ENCODE results near the gene ZNF620.
"Not testable (repeated sequence)": the region's sequence is repeated elsewhere in the genome, so short reads cannot be mapped to it uniquely, and the experiment has no call there.

The ZNF620 gene

DNA sequence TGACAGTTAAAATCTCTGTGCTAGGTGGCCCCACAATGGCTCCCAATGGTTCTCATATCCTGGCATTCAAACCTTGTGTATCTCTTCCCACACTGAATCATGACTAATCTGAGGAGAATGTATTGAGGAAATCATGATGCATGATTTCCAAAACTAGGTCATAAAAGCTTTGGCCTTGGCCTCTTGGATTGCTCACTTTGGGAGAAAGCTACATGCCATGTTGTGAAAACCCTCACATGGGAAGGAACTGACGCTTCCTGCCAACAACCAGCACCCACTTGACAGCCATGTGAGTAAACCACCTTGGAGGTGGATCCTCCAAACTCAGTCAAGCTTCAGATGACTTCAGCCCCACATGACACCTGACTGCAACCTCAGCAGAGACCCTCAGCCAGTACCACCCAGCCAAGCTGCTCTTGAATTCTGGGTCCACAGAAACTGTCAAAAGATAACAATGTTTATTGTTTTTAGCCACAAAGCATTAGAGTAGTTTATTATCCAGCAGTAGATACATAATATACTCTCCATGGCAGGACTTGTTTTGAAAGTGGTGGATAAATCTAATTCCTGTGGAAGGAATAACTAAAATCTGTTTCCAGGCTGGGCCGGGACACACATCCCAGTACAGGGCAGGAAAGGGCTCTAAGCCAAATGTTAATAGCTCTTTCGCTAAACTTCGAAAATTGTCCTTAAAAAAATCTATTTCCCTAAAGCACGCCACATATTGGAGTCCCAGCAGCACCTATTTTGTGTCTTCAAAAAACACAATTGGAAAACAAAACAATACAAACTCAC, 1.0 kb upstream of the ZNF620 start:
- no peak for DNase-seq

DNA sequence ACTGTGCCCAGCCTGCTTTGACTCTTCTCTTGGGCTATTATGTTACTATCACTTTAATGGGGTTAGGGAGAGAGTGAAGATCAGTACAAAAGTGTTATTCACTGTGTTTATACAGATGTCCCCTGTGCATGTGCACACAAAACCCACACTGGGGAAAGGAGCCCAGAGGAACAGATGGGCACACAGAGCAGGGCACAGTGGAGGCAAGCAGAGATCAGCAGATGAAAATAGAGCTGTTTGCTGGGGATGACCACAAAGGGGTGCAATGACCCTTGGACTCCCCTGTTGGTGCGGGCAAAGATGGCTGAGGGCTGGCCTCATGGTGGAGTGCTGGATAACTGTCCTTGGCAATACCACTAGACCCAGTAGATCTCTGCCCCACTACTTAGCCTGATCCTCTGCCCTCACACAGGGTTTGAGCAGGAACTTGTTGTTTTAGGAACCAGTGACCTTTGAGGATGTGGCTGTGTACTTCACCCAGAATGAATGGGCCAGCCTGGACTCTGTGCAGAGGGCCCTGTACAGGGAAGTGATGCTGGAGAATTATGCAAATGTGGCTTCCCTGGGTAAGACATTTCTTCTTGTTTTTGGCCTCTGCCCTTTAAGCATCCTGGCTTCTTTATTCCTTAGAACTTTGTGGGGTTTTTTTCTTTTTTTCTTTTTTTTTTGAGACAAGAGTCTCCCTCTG, 5.3 kb downstream of the ZNF620 start:
- no peak for DNase-seq

DNA sequence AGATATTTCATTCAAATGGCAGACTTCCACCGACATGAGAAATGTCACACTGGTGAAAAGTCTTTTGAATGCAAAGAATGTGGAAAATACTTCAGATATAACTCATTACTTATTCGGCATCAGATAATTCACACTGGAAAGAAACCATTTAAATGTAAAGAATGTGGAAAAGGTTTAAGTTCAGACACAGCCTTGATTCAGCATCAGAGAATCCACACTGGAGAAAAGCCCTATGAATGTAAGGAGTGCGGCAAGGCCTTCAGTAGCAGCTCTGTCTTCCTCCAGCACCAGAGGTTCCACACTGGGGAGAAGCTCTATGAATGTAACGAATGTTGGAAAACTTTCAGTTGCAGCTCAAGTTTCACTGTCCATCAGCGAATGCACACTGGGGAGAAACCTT, 10.4 kb downstream of the ZNF620 start:
- no peak for DNase-seq

DNA sequence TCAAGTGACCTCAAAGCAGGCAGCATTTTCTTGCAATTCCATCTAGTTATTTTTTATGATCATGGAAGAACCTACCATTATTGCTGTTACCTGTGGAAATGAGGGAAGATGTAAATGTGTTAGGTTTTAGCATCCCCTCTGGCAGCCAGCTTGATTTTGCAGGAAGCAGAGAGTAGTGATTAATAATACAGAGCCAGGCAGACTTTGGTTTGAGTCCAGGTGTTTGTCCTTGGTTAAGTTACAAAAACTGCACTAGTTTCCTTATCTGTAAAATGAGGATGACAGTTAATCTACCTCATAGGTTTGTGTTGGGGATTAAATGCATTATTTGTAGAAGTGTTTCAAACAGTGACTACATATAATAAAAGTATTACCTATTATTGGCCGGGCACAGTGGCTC, 12.2 kb downstream of the ZNF620 start:
- DNase-seq, result no peak

DNA sequence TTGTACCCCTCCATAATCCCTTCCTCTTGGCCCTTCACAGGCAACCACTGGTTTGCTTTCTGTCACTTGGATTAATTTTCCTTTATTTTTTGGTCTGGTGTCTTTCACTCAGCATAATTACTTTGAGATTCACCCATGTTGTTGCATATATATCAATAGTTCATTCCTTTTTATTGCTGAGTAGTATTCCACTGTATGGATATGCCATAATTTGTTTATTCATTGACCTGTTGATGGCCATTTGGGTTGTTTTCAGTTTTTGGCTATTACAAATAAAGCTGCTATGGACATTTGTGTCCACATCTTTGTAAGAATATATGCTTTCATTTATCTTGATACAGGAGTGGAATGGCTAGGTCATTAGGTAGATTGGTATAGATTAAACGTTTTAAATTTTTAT, 13.0 kb downstream of the ZNF620 start:
- no peak for DNase-seq

DNA sequence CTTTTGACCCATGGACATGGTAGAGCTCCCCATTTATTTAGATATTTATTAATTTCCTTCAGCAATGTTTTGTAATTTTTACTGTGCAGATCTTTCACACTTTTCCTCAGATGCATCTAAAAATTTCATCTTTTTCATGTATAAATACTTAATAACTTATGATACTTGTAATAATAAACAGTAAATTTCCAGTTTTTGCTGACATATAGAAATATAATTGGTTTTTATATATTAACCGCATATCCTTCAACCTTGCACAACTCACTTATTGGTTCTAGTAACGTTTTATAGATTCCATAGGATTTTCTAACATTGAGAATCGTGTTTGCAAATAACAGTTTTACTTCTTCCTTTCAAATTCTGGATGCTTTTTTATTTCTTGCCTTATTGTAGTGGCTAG, 15.4 kb downstream of the ZNF620 start:
- DNase-seq, result no peak

DNA sequence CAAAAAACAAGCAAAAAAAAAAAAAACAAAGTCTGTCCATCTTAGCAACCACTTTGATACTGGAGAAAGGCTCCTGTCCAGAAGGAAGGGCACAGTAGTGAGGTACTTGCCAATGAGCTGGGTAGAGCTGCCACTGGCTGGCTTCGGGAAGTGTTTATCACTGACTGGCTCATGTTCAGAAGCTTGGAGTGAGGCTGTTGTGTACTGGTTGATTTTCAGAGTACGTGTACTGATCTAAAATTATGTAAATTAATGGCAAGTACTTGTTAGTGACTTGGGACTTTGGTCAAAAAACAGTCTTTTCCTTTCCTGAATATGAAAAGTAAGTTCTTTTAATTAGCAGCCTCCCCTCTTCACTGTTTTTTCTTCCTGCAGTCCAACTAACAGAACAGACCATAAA, 17.9 kb downstream of the ZNF620 start:
- no peak for DNase-seq

DNA sequence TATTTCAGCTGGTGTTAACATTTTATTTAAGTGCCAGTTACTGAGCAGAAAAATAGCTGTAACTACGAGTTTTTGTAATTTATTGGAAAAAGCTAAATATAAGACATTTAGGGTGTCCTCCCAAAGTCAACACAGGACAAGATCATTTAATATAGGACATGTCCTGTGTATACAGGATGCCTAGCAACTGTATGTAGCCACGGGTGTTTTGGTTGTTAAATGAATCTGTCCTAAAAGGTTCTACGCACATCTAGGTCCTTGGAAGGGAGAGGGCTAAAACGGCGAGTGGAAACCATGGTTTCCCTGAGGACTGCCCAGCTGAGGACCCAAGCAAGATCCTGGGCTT, 18.4 kb downstream of the ZNF620 start:
- DNase-seq, result no peak

DNA sequence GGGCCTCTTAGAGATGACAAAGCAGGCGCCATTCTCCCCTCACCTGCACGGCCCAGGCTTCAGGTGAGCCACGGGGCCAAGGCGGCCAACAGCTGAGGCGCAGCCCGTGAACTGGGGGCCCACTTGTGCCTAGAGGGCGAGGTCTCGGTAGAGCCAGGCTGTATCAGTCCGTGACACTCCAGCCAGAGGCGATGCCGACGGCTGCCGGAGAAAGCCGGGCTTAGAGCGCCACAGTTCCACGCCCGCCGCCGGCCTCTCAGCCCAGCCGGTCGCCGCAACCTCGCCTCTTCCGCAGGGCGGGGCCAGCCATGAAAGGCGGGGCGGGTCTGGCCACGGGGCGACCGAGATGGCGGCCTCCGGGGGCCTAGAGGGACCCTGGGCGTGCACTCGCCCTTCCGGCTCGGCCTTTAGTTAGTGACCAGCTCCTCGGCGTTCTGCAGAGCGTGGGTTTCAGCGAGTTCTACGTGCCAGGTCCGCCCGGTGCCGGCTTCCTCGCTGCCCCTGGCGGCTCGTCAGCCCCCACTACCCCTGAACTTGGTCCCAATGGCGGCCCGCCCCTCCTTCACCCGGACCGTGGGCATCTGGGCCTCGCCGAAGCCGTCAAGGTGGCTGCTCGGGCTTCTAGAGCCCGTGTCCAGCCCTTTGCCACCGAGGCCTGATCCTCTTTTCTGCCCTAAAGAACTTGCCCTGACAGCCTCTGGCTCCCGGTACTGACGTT, 18.9 kb downstream of the ZNF620 start, which contains the start of gene ZNF621:
Gene ZNF621, plus strand, starts transcription at position 393 of the 718 bp plus-strand sequence. CDS start 881 bp downstream, outside the sequence.
- peak; percentile 41 to 76 for DNase-seq

DNA sequence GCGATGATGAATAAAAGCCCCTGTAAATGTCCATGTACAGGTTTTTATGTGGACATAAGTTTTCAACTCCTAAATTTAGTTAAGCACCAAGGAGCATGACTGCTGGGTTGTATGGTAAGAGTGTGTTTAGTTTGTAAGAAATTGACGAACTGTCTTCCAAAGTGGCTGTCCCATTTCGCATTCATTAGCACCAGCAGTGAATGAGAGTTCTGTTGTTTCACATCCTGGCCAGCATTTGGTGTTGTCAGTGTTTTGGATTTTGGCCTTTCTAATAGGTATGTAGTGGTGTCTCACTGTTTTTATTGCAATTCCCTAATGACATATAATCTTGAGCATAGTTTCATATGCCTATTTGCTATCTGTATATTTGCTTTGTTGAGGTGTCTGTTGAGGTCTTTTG, 22.6 kb downstream of the ZNF620 start:
- no peak for DNase-seq

DNA sequence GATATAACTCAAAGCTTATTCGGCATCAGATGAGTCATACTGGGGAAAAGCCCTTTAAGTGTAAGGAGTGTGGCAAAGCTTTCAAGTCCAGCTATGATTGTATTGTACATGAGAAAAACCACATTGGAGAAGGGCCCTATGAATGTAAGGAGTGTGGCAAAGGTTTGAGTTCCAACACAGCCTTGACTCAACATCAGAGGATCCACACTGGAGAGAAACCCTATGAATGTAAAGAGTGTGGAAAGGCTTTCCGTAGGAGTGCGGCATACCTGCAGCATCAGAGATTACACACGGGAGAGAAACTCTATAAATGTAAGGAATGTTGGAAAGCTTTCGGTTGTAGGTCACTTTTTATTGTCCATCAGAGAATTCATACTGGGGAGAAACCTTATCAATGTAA, 26.4 kb downstream of the ZNF620 start:
- DNase-seq, result no peak

DNA sequence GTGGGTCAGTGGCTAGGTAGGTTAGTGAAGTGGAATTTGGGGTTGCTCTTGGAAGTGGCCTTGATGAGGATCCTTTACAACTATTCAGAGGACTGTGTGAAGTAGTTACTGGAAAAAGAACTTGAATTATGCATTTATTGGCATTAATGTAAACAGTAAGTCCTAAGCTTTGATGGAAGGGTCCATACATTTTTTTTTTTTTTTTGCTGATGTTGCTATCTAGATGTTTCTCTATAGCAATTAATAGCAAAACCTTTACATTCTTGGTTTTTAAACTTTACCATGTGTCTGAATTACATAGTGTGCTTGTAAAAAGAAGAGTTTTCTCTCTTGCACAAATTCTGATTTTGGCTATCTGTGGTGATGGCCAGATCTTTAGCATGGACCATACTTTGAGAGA, 28.4 kb downstream of the ZNF620 start:
- no peak for DNase-seq

DNA sequence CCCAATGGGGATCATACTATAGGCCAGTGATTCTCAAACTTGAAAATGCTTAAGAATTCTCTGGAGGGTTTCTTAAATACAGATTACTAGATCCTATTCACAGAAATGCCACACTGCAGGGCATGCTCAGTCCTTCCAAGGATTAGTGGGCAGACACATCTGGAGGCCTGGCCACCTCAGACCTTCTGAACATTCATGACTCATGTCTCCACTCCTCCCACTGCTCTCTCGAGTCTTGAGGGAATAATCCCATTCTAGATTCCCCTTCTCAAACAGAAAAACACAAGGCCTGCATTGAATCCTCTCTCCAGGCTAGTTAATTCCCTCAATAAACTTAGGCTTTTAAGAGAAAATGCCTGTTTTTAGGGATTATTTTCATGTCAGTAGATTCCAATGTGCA, 41.0 kb downstream of the ZNF620 start:
- no peak for DNase-seq

DNA sequence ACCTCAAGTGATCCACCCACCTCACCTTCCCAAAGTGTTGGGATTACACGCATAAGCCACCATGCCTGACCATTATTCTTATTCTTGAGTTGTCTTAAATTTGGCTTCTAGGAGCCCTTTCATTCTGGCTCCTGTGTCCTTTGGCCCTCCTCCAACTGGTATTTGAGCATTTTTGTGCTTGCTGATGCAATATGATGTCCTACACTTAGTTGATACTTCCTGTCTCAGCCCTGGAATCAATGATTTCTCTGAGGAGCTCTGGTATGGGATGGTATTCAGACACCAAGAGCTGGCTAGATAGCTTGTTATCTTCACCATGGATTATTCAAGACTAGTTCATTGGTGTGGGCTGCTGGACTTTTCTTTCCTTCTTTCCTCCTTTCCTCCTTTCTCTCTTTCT, 44.3 kb downstream of the ZNF620 start:
- DNase-seq, result no peak

DNA sequence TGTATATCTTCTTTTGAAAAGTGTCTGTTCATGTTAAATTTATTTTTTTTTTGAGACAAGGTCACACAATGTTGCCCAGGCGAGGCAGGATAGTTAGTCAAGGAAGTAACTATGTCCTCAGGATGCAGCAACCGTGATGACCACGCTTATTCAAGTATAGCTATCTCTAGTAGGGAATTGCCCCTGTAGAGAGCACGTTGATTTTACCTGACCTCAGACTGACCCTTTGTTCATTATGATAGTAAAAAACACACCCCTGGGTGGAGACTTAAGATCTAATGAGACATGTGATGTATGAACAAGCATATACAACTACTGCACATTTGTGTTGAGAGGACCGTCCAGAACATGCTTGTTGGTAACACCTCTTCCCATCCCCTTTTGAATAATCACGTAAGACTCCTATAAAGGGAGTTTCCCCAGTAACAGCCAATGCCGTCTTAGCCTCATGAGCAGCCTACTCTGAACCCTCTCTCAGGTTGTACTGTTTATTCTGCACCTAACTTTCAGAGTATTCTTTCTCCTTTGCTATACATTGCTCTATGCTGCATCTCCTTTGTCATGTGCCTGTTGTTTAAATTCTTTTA, 51.8 kb downstream of the ZNF620 start:
- no peak for DNase-seq

DNA sequence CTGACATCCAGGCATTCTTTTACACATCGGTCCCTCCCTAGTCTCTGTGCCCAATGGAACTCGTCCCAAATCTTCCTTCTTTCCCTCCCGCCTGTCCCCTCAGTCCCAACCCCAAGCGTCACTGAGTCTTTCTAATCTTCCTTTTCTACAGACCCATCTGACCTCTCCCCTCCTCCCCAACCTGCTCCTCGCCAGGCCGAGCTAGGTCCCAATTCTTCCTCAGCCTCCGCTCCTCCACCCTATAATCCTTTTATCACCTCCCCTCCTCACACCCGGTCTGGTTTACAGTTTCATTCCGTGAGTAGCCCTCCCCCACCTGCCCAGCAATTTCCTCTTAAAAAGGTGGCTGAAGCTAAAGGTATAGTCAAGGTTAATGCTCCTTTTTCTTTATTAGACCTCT, 56.6 kb downstream of the ZNF620 start:
- DNase-seq, result not testable (repeated sequence)

DNA sequence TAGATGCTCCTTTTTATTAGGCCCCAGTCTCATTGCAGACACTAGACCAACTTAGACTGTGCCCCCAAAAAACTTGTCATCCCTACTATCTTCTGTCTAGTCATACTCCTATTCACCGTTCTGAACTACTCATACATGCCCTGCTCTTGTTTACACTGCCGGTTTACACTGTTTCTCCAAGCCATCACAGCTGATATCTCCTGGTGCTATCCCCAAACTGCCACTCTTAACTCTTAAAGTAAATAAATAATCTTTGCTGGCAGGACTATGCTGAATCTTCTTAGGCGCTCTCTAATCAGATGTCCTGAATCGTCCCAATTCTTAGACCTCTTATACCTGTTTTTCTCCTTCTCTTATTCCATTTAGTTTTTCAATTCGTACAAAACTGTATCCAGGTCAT, 59.8 kb downstream of the ZNF620 start:
- DNase-seq, result not testable (repeated sequence)

DNA sequence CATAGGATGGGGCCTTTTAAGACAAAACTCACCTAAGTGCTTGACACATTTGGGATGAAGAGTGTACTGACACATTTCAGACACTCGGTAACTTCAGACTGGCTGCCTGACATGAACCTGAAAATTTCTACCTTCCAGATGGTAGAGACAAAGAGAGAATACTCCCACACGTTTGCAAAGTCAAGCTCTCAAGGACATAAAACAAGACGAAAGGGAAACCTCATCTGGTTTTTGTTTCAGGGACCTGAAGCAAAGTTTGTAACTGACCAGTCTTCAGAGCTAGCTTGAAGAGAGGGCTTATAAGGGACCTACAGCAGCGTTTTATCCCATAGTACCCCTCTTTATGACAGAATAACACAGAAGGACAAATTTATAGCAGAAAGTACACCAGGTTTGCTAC, 60.9 kb downstream of the ZNF620 start:
- DNase-seq, result no peak
